ENCODE measurements around the gene C4orf51.

DNA sequence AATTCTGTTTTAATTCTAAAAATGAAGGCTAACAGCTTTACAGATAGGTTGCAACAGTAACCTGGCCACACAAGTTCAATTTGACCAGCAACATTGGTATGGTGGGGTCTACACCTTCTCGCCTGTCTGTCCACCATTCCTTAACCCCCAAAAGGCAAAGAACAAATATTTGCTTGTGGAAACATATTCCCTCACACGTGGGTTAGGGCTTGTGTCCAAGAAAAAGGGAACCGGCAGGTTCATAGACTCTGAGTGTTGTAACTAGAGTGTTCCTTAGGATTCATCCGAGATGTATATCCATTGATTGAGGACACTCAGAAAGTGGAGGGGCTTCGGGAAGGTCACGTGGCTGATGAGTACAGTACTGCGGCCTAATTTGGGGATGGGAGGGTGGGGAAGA, 54.1 kb downstream of the C4orf51 start:
- TF ChIP-seq, protein P1, sequence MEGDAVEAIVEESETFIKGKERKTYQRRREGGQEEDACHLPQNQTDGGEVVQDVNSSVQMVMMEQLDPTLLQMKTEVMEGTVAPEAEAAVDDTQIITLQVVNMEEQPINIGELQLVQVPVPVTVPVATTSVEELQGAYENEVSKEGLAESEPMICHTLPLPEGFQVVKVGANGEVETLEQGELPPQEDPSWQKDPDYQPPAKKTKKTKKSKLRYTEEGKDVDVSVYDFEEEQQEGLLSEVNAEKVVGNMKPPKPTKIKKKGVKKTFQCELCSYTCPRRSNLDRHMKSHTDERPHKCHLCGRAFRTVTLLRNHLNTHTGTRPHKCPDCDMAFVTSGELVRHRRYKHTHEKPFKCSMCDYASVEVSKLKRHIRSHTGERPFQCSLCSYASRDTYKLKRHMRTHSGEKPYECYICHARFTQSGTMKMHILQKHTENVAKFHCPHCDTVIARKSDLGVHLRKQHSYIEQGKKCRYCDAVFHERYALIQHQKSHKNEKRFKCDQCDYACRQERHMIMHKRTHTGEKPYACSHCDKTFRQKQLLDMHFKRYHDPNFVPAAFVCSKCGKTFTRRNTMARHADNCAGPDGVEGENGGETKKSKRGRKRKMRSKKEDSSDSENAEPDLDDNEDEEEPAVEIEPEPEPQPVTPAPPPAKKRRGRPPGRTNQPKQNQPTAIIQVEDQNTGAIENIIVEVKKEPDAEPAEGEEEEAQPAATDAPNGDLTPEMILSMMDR (IDR thresholded peaks at IDR 0.05; ENCODE audit: insufficient read depth, low read length): no peak
- TF ChIP-seq GABPA (IDR thresholded peaks at IDR 0.05; ENCODE audit: low read depth): no peak
- TF ChIP-seq SPI1 (IDR thresholded peaks at IDR 0.05; ENCODE audit: borderline replicate concordance, low read depth): no peak
